AG09309 (cell line): ENCODE results near the gene SSR3.

ENCODE experiments used
- DNase-seq: peaks from one replicate; pipeline ENCODE4 v3.0.0-alpha.2; 2010; ENCODE audit warnings: low read depth
- H3K4me3 ChIP-seq: 2 replicates; pipeline ENCODE4 v1.5.1; 2011; ENCODE audit warnings: mild to moderate bottlenecking, low read depth, low read length, moderate library complexity; ENCODE audit not compliant: control insufficient read depth
- CTCF ChIP-seq: IDR thresholded peaks from 2 replicates; pipeline ENCODE4 v1.5.1; 2011; ENCODE audit warnings: mild to moderate bottlenecking, low read depth, low read length, inconsistent platforms; ENCODE audit not compliant: insufficient read depth, control insufficient read depth; ENCODE audit errors: missing control alignments

The SSR3 gene

GRCh38 chr3:156554842-156555687 lies at the start of gene SSR3:
Gene SSR3, minus strand, starts transcription at chr3:156555117. Its CDS starts 28 bp downstream, at chr3:156555089.
- peak; percentile 19 for TF ChIP-seq CTCF
- peak; percentile 97 for DNase-seq
- H3K4me3 ChIP-seq, result peak within 1 kb of the TSS; percentile 64

- TF ChIP-seq CTCF, result no peak
- DNase-seq, result no peak
- no peak overlapping the region for H3K4me3 ChIP-seq
Observed at GRCh38 chr3:156604064-156604641, 49.2 kb upstream of the SSR3 start.

- no peak for TF ChIP-seq CTCF
- no peak overlapping the region for H3K4me3 ChIP-seq
- DNase-seq, result no peak
Observed at GRCh38 chr3:156603379-156604017, 48.6 kb upstream of the SSR3 start.

GRCh38 chr3:156602424-156602823 lies 47.5 kb upstream of the SSR3 start:
- no peak for TF ChIP-seq CTCF
- no peak for DNase-seq
- no peak overlapping the region for H3K4me3 ChIP-seq

- H3K4me3 ChIP-seq, result no peak overlapping the region
- TF ChIP-seq CTCF, result no peak
- DNase-seq, result no peak
Observed at GRCh38 chr3:156601497-156601896, 46.6 kb upstream of the SSR3 start.

- H3K4me3 ChIP-seq, result no peak overlapping the region
- DNase-seq, result no peak
- TF ChIP-seq CTCF, result no peak
Observed at GRCh38 chr3:156600834-156601233, 45.9 kb upstream of the SSR3 start.
